Chondrocyte (in vitro differentiated cells): Measurements from ENCODE around the gene GPATCH2. TPM values are rescaled to one million over a fixed set of nuclear protein-coding genes. Genes with fewer than 3 reads are reported as not detected.

Experiments
- DNase-seq: peaks from one replicate; pipeline ENCODE4 v3.0.0; 2021; ENCODE audit warnings: mixed read lengths, low spot score
- H3K27ac Mint-ChIP-seq: one replicate; pipeline ENCODE4 v1.8.0; 2021; ENCODE audit warnings: mild to moderate bottlenecking, moderate library complexity, mixed read lengths; ENCODE audit not compliant: unreplicated experiment
- H3K27me3 Mint-ChIP-seq: 2 replicates; pipeline ENCODE4 v1.8.0; 2021; ENCODE audit warnings: low read depth, mixed read lengths
- H3K36me3 Mint-ChIP-seq: 2 replicates; pipeline ENCODE4 v1.8.0; 2021; ENCODE audit warnings: low read depth, mixed read lengths
- H3K4me1 Mint-ChIP-seq: 2 replicates; pipeline ENCODE4 v1.8.0; 2021; ENCODE audit warnings: low read depth, mild to moderate bottlenecking, mixed read lengths
- H3K4me3 Mint-ChIP-seq: one replicate; pipeline ENCODE4 v1.8.0; 2021; ENCODE audit warnings: mild to moderate bottlenecking, moderate library complexity, mixed read lengths; ENCODE audit not compliant: unreplicated experiment
- H3K9me3 Mint-ChIP-seq: 2 replicates; pipeline ENCODE4 v1.8.0; 2021; ENCODE audit warnings: low read depth, mixed read lengths
- CTCF ChIP-seq: fragments of 200-600 bp; sonication (generic); IDR thresholded peaks from 2 replicates; pipeline ENCODE4 v1.5.0; 2021; ENCODE audit warnings: antibody characterized with exemption, mild to moderate bottlenecking, moderate library complexity
- total RNA-seq: library from RNA; stranded (reverse); gene quantifications from 3 replicates; pipeline ENCODE4 v1.2.1, GENCODE V29; 2021

The GPATCH2 gene
- total RNA-seq, 1 donor from 2014 or later, result 10.4 TPM

GRCh38 chr1:217522277-217522676 lies 108.6 kb downstream of the GPATCH2 start:
- Mint-ChIP-seq H3K9me3 (no peaks in the 10 kb centered on the region), H3K4me1 (peaks cover 18% of the 10 kb centered on the region), H3K27ac (no peak overlapping the region), H3K36me3 (no peaks in the 10 kb centered on the region), H3K27me3 (no peaks in the 10 kb centered on the region), H3K4me3 (no peak overlapping the region)
- DNase-seq, result no peak
- TF ChIP-seq CTCF, result peak; percentile 54

GRCh38 chr1:217521317-217521716 lies 109.6 kb downstream of the GPATCH2 start:
- no peak for DNase-seq
- TF ChIP-seq CTCF, result no peak
- Mint-ChIP-seq H3K27ac (no peak overlapping the region), H3K36me3 (no peaks in the 10 kb centered on the region), H3K4me3 (no peak overlapping the region), H3K9me3 (no peaks in the 10 kb centered on the region), H3K27me3 (no peaks in the 10 kb centered on the region), H3K4me1 (peaks cover 14% of the 10 kb centered on the region)

GRCh38 chr1:217506878-217507277 lies 124.0 kb downstream of the GPATCH2 start:
- Mint-ChIP-seq H3K27ac (no peak overlapping the region), H3K4me1 (no peaks in the 10 kb centered on the region), H3K27me3 (no peaks in the 10 kb centered on the region), H3K9me3 (no peaks in the 10 kb centered on the region), H3K4me3 (no peak overlapping the region), H3K36me3 (peaks cover 5% of the 10 kb centered on the region)
- no peak for TF ChIP-seq CTCF
- no peak for DNase-seq

- no peak overlapping the region for H3K27ac Mint-ChIP-seq
- no peaks in the 10 kb centered on the region for H3K4me1 Mint-ChIP-seq
- no peak overlapping the region for H3K4me3 Mint-ChIP-seq
- H3K27me3 Mint-ChIP-seq, result no peaks in the 10 kb centered on the region
- H3K9me3 Mint-ChIP-seq, result no peaks in the 10 kb centered on the region
- H3K36me3 Mint-ChIP-seq, result peaks cover 2% of the 10 kb centered on the region
- TF ChIP-seq CTCF, result no peak
- no peak for DNase-seq
Measured at GRCh38 chr1:217498209-217498608, 132.7 kb downstream of the GPATCH2 start.

- Mint-ChIP-seq H3K4me3 (no peak overlapping the region), H3K9me3 (no peaks in the 10 kb centered on the region), H3K27ac (no peak overlapping the region), H3K27me3 (no peaks in the 10 kb centered on the region), H3K4me1 (no peaks in the 10 kb centered on the region), H3K36me3 (peaks cover 7% of the 10 kb centered on the region)
- TF ChIP-seq CTCF, result no peak
- no peak for DNase-seq
Measured at GRCh38 chr1:217495249-217495648, 135.6 kb downstream of the GPATCH2 start.
